Sigmoid colon (tissue), 7 donors: ENCODE results near the gene TMIGD2. TPM values are rescaled to one million over a fixed set of nuclear protein-coding genes. Genes with fewer than 3 reads are reported as not detected.
A peak's percentile ranks its signal among the peaks of the same experiment; 100 is the strongest.

Experiments used
- DNase-seq: peaks from one replicate; pipeline ENCODE4 v3.0.0-alpha.2; 2019
- H3K27ac ChIP-seq, 4 donors: fragments of 200-600 bp; sonication (generic); one replicate each; pipeline ENCODE4 v1.5.1; 2016 to 2019; ENCODE audit warnings: mild to moderate bottlenecking in 1 of 4
- H3K27me3 ChIP-seq, 3 donors: fragments of 200-600 bp; sonication (generic); one replicate each; pipeline ENCODE4 v1.5.1; 2019; ENCODE audit warnings: mild to moderate bottlenecking in 1 of 3
- H3K36me3 ChIP-seq, 4 donors: fragments of 200-600 bp; sonication (generic); one replicate each; pipeline ENCODE4 v1.5.1; 2016 to 2019
- H3K4me1 ChIP-seq, 4 donors: fragments of 200-600 bp; sonication (generic); one replicate each; pipeline ENCODE4 v1.5.1; 2017 to 2019
- H3K4me3 ChIP-seq, 4 donors: fragments of 200-600 bp; sonication (generic); one replicate each; pipeline ENCODE4 v1.5.1; 2017 to 2019; ENCODE audit warnings: mild to moderate bottlenecking in 2 of 4, moderate library complexity in 1 of 4
- H3K9me3 ChIP-seq, 4 donors: fragments of 200-600 bp in 3 of 4; sonication (generic) in 3 of 4; one replicate each; pipeline versions ENCODE4 v1.5.1 to v1.6.1; 2013 to 2019
- EP300 ChIP-seq, 4 donors: sonication (generic); formaldehyde crosslinking; IDR thresholded peaks; one replicate each; pipeline ENCODE4 v1.6.1; 2017; ENCODE audit warnings: antibody characterized with exemption in 4 of 4
- POLR2A ChIP-seq, 2 donors: fragments of 450-650 bp; IDR thresholded peaks; one replicate each; pipeline ENCODE4 v1.6.1; 2016; ENCODE audit warnings: antibody characterized with exemption in 2 of 2, mild to moderate bottlenecking in 2 of 2, moderate library complexity in 2 of 2
- POLR2AphosphoS5 ChIP-seq, 4 donors: sonication (generic); formaldehyde crosslinking; IDR thresholded peaks; one replicate each; pipeline ENCODE4 v1.6.1; 2017; ENCODE audit warnings: antibody characterized with exemption in 4 of 4
- WGBS, 2 donors: extraction: QIAGEN DNeasy Blood & Tissue Kit; methylation state at CpG; one replicate each; pipeline ENCODE4 v1.1.7; 2013; 5-methylcytosine and 5-hydroxymethylcytosine counted together
- intact Hi-C: fragments of 100-400 bp; cut with DNase I; formaldehyde crosslinking; loops from one replicate; pipeline ENCODE4 v1.15.1; 2023
- polyA plus RNA-seq, 3 donors: library from polyadenylated mRNA; stranded (reverse); fragments of 200-250 nt; gene quantifications; one replicate each; pipeline ENCODE4 v1.2.3, GENCODE V29; 2013
- total RNA-seq, 4 donors: library from RNA; depleted of rRNA; stranded (reverse); fragments of >200 nt; gene quantifications; one replicate each; pipeline ENCODE4 v1.1.0, GENCODE V29; 2016
- TF ChIP-seq, protein P1 (sequence below), 4 experiments: fragments of 450-650 bp in 3 of 4; fragments of 200-600 bp in 1 of 4; IDR thresholded peaks; one replicate each; pipeline ENCODE4 v1.5.1; 2016 to 2019; ENCODE audit warnings: antibody characterized with exemption in 4 of 4, mild to moderate bottlenecking in 3 of 4, moderate library complexity in 2 of 4
- donor health status: healthy with polysubstance abuse.
- donor health status: Bipolar disorder and iron deficiency.
- donor health status: healthy.

The TMIGD2 gene
- total and polyA plus RNA-seq, 7 donors: 0.60 to 6.3 TPM; not detected in 5

DNA sequence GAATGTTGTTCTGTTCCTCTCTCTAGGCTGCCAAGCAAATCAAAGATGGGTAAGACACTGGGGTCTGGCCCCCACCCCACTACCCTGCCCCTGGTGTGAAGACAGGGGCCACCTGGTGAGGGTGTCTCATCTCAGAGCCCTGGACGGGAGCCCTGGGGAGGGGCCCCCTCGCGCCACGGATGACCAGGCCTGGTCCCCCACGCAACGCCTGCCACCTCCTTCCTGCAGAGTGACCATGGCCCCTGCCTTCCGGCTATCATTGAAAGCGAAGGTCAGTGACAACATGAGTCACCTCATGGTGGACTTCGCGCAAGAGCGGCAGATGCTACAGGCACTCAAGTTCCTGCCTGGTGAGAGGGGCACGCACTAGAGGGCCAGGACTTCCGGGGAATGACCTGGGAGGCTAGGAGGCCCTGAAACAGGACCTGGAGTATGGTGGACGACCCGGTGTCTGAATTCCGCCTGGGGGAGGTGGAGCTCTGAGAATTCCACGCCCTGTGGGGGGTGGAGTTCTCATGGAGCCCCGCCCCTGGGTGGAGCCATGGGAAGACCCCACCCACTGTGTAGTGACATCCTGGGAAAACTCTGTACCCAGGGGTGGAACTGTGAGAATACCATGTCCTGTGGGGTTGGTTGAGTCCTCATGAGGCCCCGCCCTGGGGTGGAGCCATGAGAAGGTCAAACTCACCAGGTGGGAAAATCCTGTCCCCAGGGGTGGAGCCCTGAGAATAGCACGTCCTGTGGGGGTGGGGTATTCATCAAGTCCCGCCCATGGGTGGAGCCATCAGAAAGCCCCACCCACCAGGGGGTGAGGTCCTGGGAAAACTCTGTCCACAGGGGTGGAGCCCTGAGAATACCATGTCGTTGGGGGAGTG, 8.3 kb upstream of the TMIGD2 start:
- H3K27ac ChIP-seq: no peak overlapping the region
- H3K36me3 ChIP-seq: no peaks in the 10 kb centered on the region
- no peak overlapping the region for H3K4me3 ChIP-seq
- no peaks in the 10 kb centered on the region for H3K9me3 ChIP-seq
- DNase-seq: no peak
- no peaks in the 10 kb centered on the region for H3K4me1 ChIP-seq
- TF ChIP-seq POLR2A (IDR thresholded peaks at IDR 0.05): no peak
- TF ChIP-seq EP300 (IDR thresholded peaks at IDR 0.05): no peak
- no peak for TF ChIP-seq POLR2AphosphoS5 (IDR thresholded peaks at IDR 0.05)
- TF ChIP-seq, protein P1, sequence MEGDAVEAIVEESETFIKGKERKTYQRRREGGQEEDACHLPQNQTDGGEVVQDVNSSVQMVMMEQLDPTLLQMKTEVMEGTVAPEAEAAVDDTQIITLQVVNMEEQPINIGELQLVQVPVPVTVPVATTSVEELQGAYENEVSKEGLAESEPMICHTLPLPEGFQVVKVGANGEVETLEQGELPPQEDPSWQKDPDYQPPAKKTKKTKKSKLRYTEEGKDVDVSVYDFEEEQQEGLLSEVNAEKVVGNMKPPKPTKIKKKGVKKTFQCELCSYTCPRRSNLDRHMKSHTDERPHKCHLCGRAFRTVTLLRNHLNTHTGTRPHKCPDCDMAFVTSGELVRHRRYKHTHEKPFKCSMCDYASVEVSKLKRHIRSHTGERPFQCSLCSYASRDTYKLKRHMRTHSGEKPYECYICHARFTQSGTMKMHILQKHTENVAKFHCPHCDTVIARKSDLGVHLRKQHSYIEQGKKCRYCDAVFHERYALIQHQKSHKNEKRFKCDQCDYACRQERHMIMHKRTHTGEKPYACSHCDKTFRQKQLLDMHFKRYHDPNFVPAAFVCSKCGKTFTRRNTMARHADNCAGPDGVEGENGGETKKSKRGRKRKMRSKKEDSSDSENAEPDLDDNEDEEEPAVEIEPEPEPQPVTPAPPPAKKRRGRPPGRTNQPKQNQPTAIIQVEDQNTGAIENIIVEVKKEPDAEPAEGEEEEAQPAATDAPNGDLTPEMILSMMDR (IDR thresholded peaks at IDR 0.05): no peak
- WGBS, 2 donors: 88 to 92% methylated on average over 22 of the region's 22 CpGs
- intact Hi-C loops: no loop called here
- H3K27me3 ChIP-seq: peaks cover 0 to 3% (median 2%) of the 10 kb centered on the region in 3 donors

DNA sequence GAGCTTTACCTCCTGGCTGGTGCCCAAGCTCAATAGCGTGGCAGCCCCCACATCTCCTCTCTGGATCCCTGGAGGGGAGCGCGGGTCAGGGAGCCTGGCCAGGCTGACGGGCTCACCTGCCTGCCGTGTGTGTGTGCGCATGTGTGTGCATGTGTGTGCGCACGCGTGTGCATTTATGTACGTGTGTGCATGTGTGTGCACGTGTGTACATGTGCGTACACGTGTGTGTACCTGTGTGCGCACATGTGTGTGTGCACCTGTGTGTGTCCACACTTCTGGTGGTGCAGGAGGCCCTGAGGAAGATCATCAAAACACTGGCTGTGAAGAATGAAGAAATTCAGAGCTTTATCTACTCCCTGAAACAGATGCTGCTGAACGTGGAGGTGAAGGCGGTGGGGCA, 3.5 kb upstream of the TMIGD2 start:
- Histone ChIP-seq H3K4me3 (no peak overlapping the region), H3K4me1 (peaks cover 0 to 10% (median 4%) of the 10 kb centered on the region in 4 donors), H3K36me3 (no peaks in the 10 kb centered on the region), H3K9me3 (no peaks in the 10 kb centered on the region), H3K27ac (no peak overlapping the region), H3K27me3 (peaks cover 0 to 23% (median 22%) of the 10 kb centered on the region in 3 donors)
- no peak for DNase-seq
- 74 to 89% methylated on average over 16 of the region's 16 CpGs for WGBS, 2 donors
- TF ChIP-seq EP300 (IDR thresholded peaks at IDR 0.05) (no peak), POLR2A (IDR thresholded peaks at IDR 0.05) (no peak), POLR2AphosphoS5 (IDR thresholded peaks at IDR 0.05) (no peak)
- TF ChIP-seq, protein P1 (IDR thresholded peaks at IDR 0.05): no peak
- intact Hi-C loops: no loop called here

DNA sequence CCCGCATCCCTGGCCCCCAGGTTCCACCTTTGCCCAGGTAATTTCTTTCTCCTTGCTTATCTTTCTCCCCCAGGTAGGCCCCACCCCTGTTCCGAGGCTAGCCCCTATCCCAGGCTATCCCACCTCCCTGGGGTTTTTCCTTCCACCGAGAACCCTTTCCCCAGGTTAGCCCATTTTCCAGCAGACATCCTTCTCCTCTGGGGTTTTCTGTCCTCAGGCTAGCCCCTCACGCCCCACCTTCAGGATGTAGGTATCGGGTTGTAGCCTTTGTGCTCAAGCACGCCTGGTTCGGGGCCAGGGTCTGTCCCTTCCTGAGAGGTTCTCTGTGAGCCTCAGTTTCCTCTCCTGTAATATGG, 3.0 kb upstream of the TMIGD2 start:
- TF ChIP-seq, protein P1 (IDR thresholded peaks at IDR 0.05): no peak
- TF ChIP-seq POLR2AphosphoS5 (IDR thresholded peaks at IDR 0.05) (no peak), EP300 (IDR thresholded peaks at IDR 0.05) (no peak), POLR2A (IDR thresholded peaks at IDR 0.05) (no peak)
- 59 to 78% methylated on average over 7 of the region's 7 CpGs for WGBS, 2 donors
- Histone ChIP-seq H3K9me3 (no peaks in the 10 kb centered on the region), H3K27ac (no peak overlapping the region), H3K4me1 (peaks cover 0 to 10% (median 4%) of the 10 kb centered on the region in 4 donors), H3K36me3 (no peaks in the 10 kb centered on the region), H3K4me3 (no peak overlapping the region), H3K27me3 (peaks cover 0 to 23% (median 22%) of the 10 kb centered on the region in 3 donors)
- no peak for DNase-seq
- intact Hi-C loops: no loop called here

DNA sequence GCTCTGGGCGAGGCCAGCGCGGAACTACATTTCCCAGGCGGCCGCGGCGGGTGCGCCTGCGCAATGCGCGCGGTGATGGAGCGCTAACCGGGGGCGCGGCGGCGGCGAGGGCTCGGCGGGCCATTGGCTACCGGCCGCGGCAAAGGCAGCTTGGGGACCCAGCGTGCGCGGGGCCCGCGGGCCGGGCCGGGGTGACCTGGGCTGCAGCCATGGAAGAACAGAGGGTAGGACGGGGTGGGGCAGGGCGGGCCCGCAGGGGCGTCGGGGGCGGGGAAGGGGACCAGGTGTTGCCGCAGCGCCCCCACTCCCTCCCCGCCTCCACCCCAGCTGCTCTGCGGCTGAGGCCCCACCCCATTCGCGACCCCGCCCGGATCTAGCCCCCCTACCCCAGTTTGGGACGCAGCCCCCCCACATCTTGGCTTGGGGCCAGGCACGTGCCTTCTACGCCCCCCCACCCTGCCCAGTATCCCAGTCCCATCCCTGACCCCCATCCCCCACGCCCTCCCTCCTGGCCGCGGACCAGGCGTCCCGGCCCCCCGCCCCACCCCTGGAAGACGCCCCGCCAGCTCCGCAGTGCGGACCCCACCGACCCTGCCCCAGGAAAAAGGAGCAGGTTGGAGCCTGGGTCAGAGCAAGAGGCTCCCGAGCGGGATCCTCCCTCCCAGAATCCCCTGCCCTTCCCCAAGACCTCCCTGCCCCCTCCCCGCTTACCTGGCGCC, 2.5 kb upstream of the TMIGD2 start, which contains the start of gene FSD1:
Gene FSD1, plus strand, starts transcription at position 61 of the 719 bp plus-strand sequence. Its CDS starts 149 bp downstream, at position 210.
- TF ChIP-seq POLR2A (IDR thresholded peaks at IDR 0.05) (no peak), EP300 (IDR thresholded peaks at IDR 0.05) (no peak)
- Histone ChIP-seq H3K36me3 (no peaks in the 10 kb centered on the region), H3K27ac (no peak within 1 kb of the TSS), H3K4me3 (peak within 1 kb of the TSS in 3 of 4 donors; percentile 16 to 38 (median 37)), H3K27me3 (peaks cover 0 to 23% (median 22%) of the 10 kb centered on the region in 3 donors), H3K9me3 (no peaks in the 10 kb centered on the region), H3K4me1 (peaks cover 0 to 10% (median 4%) of the 10 kb centered on the region in 4 donors)
- WGBS, 2 donors: 7 to 8% methylated on average over 63 of the region's 63 CpGs
- intact Hi-C loops: no loop called here
- DNase-seq: no peak
